ENCODE measurements around the gene WWC2.

Gene WWC2

GRCh38 chr4:183354219-183354618, 255.2 kb downstream of the WWC2 start:
- DNase-seq (ENCODE audit: low read depth in 2 of 2), result no peak

- no peak for DNase-seq (ENCODE audit: low read depth in 2 of 2)
Observed at GRCh38 chr4:183355405-183355804, 256.3 kb downstream of the WWC2 start.

DNA sequence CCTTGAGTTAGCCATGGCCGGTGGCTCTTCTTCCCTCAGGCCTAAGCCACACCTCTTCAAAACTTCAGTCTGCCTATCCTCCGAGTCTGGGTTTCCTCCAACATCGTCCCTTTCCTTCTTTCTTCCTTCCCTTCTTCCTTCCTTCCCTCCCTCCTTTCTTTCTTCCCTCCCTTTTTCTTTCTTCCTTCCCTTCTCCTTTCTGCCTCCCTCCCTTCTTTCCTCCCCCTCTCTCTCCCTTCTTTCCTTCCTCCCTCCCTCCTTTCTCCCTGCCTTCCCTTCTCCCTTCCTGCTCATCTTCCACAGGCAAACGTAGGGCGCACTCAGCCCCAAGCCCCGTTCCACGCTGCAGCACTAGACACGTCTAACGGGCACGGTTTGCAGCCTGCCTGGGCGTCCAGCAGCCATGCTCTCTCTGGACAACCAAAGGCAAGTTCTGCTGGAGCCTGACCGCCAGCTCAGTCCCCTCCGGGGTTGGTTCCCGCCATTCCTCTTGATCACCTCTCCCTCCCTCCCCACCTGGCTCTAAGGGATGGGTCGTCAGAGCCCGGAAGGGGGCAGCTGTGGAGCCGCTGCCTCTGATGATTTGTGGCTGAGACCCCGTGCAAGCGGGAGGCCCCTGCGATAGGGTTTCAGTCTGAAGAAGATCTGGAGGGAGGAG, 257.2 kb downstream of the WWC2 start:
- DNase-seq (ENCODE audit: low read depth in 2 of 2), result no peak

- no peak for DNase-seq (ENCODE audit: low read depth in 2 of 2)
Observed at GRCh38 chr4:183356931-183357675, 258.0 kb downstream of the WWC2 start.

- DNase-seq (ENCODE audit: low read depth in 2 of 2), result no peak
Observed at GRCh38 chr4:183358215-183358755, 259.2 kb downstream of the WWC2 start.

DNA sequence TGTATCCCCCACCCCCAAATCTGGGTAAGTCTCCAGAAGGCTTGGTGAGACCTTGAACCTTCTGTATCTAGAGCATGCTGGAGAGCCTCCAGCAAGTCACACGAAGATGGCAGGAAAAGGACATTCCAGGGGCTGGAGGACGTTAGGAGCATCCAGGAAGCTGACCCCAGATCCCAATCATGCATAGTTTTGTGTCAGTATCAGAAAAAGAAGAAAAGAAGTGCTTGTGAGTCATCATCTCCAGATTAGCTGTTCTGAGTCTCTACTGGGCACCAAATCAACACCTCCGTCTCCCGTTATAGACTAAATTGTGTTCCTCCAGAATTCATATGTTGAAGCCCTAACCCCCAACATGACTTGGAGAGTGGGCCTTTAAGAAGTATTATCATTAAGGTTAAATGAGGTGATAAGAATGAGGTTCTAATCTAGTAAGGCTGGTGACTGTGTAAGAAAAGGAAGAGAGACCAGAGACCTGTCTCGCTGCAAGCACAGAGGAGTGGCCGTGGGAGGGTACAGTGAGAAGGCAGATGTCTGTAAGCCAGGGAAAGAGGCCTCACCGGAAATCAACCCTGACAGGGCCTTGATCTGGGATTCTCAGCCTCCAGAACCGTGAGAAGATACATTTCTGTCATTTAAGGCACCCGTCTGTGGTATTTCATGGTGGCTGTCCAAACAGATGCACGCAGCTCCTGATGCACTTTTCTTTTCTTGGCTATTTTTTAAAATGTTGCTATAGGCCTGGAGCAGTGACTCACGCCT, 261.3 kb downstream of the WWC2 start:
- DNase-seq (ENCODE audit: low read depth in 2 of 2), result no peak

DNA sequence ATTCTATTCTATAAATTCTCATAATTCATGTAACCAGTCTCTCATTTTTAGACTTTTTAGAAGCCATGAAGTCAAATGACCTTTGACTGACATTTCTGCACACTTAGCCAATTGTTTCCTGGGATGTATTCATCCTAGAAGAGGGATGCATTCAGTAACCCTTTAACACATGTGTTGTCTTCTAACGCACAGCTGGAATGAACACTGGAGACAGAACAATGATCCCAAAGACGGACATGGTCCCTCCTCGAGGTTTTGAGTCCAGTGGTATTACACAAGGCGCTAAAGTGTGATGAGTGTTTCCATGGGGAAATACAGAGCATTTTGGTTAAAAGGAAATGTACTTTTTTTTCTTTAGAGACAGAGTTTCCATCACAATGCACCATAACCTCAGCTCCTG, 263.0 kb downstream of the WWC2 start:
- DNase-seq (ENCODE audit: low read depth in 2 of 2), result no peak

DNA sequence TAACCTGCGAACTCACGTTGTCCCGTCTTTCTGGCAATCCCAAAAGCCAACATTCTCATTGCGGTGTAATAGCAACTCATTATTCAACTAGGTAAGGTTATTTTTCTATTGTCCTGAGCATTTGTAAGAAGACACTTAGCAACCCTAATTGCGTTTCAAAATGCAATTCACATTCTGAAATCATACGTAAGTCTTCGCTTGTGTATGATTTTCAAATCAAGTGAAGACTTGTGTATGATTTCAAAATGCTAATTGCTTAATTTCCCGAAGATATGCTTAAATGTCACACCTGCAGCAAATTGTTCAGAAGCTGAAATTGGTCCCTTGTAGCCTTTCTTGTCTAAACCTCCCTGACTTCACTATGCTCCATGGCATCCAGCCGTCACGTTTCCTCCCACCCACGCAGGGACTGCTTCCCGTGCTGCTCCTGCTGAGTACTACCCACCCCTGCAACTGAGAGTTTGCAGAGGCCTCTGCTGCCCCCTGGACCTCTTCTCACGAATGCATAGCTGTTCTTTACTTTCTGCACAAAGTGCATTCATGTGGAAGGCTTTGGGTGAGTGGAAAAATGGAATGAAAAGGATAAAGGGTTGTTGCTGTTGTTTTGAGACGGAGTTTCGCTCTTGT, 264.0 kb downstream of the WWC2 start:
- no peak for DNase-seq (ENCODE audit: low read depth in 2 of 2)

GRCh38 chr4:183364025-183364424, 265.0 kb downstream of the WWC2 start:
- no peak for DNase-seq (ENCODE audit: low read depth in 2 of 2)

- DNase-seq (ENCODE audit: low read depth in 2 of 2), result no peak
Observed at GRCh38 chr4:183366206-183366835, 267.3 kb downstream of the WWC2 start.

GRCh38 chr4:183369073-183369472, 270.0 kb downstream of the WWC2 start:
- DNase-seq (ENCODE audit: low read depth in 2 of 2), result no peak
